Progenitor cell of endocrine pancreas (in vitro differentiated cells): ENCODE results near the gene CREBBP. TPM values are rescaled to one million over a fixed set of nuclear protein-coding genes. Genes with fewer than 3 reads are reported as not detected.
A peak's percentile ranks its signal among the peaks of the same experiment; 100 is the strongest.

Source experiments
- DNase-seq: peaks from one replicate; pipeline ENCODE4 v3.0.0; 2021; ENCODE audit warnings: low spot score; ENCODE audit not compliant: unreplicated experiment
- H3K27ac Mint-ChIP-seq: 2 replicates; pipeline ENCODE4 v1.8.0; 2021; ENCODE audit warnings: mild to moderate bottlenecking, moderate library complexity, mixed read lengths
- H3K27me3 Mint-ChIP-seq: 2 replicates; pipeline ENCODE4 v1.8.0; 2021; ENCODE audit warnings: mixed read lengths
- H3K36me3 Mint-ChIP-seq: 2 replicates; pipeline ENCODE4 v1.8.0; 2022; ENCODE audit warnings: mixed read lengths; ENCODE audit not compliant: insufficient read depth
- H3K4me1 Mint-ChIP-seq: 2 replicates; pipeline ENCODE4 v1.8.0; 2021; ENCODE audit warnings: low read depth, mixed read lengths
- H3K4me3 Mint-ChIP-seq: 2 replicates; pipeline ENCODE4 v1.8.0; 2021; ENCODE audit warnings: low read depth, mild to moderate bottlenecking, moderate library complexity, mixed read lengths
- H3K9me3 Mint-ChIP-seq: 2 replicates; pipeline ENCODE4 v1.8.0; 2021; ENCODE audit warnings: low read depth, mixed read lengths
- total RNA-seq: library from RNA; stranded (reverse); gene quantifications from 2 replicates; pipeline ENCODE4 v1.2.1, GENCODE V29; 2021
- TF ChIP-seq, protein P1 (sequence below): fragments of 200-600 bp; sonication (generic); IDR thresholded peaks from one replicate; pipeline ENCODE4 v1.5.0; 2021; ENCODE audit warnings: antibody characterized with exemption, mild to moderate bottlenecking; ENCODE audit not compliant: unreplicated experiment

The CREBBP gene
- total RNA-seq, 1 donor from 2014 or later = 144 TPM

DNA sequence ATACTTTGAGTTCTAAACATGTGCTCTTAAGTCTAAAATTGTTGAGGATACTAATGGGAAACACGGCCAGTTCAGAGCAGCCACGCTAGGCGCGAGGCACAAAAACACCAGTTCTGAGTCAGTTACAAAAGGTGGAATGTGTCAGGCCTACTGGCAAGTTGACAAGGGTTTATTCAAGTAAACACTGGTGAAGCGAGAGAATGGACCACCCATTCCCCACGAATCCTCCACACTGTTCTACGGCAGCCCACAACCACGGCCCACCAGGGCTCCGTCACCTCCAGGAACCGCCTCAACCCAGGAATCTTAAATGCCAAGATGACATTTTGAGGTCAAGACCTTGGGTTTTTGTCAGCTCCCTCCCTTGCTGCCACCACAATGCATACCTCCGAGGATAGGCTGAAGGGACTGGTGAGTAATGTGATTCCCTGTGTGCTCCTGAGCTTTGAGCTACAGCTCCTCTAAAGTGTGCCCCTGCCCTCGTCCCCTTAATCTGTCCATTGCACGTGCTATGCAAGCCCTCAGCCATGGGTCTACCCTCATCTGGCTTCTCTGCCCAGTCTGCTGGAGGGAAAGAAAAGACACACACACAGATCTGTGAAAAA lies 134.7 kb downstream of the CREBBP start:
- Mint-ChIP-seq H3K9me3 (no peaks in the 10 kb centered on the region), H3K27me3 (no peaks in the 10 kb centered on the region), H3K4me3 (no peak overlapping the region), H3K4me1 (peaks cover 2% of the 10 kb centered on the region), H3K27ac (peak overlapping the region; percentile 73), H3K36me3 (peaks cover 40% of the 10 kb centered on the region)
- no peak for DNase-seq
- TF ChIP-seq, protein P1, sequence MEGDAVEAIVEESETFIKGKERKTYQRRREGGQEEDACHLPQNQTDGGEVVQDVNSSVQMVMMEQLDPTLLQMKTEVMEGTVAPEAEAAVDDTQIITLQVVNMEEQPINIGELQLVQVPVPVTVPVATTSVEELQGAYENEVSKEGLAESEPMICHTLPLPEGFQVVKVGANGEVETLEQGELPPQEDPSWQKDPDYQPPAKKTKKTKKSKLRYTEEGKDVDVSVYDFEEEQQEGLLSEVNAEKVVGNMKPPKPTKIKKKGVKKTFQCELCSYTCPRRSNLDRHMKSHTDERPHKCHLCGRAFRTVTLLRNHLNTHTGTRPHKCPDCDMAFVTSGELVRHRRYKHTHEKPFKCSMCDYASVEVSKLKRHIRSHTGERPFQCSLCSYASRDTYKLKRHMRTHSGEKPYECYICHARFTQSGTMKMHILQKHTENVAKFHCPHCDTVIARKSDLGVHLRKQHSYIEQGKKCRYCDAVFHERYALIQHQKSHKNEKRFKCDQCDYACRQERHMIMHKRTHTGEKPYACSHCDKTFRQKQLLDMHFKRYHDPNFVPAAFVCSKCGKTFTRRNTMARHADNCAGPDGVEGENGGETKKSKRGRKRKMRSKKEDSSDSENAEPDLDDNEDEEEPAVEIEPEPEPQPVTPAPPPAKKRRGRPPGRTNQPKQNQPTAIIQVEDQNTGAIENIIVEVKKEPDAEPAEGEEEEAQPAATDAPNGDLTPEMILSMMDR = no peak

GRCh38 chr16:3744018-3744417 lies 136.5 kb downstream of the CREBBP start:
- Mint-ChIP-seq H3K27ac (no peak overlapping the region), H3K9me3 (no peaks in the 10 kb centered on the region), H3K27me3 (no peaks in the 10 kb centered on the region), H3K4me1 (peaks cover 11% of the 10 kb centered on the region), H3K36me3 (peaks cover 43% of the 10 kb centered on the region), H3K4me3 (no peak overlapping the region)
- DNase-seq = no peak
- TF ChIP-seq, protein P1 = no peak

DNA sequence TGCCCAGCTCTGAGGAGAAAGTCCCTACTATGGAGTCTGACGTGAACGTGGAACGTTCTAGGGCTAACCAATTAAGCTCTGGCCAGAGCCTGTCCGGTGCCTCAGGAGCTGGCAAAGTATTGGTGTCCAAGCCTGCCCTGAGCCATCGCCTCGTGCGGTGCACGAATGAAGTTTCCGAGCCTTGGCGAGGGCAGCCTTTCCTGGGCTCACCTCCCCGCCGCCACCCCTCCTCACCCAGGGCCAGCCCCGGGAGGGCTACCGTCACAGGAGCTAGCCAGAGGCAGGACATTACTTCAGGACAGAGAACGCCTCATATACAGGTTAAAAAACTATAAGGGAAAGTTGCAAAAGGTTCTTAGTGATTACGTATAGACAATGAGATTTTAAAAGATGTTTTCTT lies 139.6 kb downstream of the CREBBP start:
- no peak overlapping the region for H3K4me3 Mint-ChIP-seq
- no peak for DNase-seq
- TF ChIP-seq, protein P1 = no peak
- H3K4me1 Mint-ChIP-seq = peaks cover 27% of the 10 kb centered on the region
- peaks cover 54% of the 10 kb centered on the region for H3K36me3 Mint-ChIP-seq
- H3K27ac Mint-ChIP-seq = peak overlapping the region; percentile 33
- no peaks in the 10 kb centered on the region for H3K27me3 Mint-ChIP-seq
- H3K9me3 Mint-ChIP-seq = no peaks in the 10 kb centered on the region

- TF ChIP-seq, protein P1 = no peak
- Mint-ChIP-seq H3K27ac (peak overlapping the region; percentile 87), H3K27me3 (no peaks in the 10 kb centered on the region), H3K36me3 (peaks cover 54% of the 10 kb centered on the region), H3K4me1 (peaks cover 27% of the 10 kb centered on the region), H3K9me3 (no peaks in the 10 kb centered on the region), H3K4me3 (no peak overlapping the region)
- no peak for DNase-seq
These were observed 140.3 kb downstream of the CREBBP start for GRCh38 chr16:3740186-3740585.

DNA sequence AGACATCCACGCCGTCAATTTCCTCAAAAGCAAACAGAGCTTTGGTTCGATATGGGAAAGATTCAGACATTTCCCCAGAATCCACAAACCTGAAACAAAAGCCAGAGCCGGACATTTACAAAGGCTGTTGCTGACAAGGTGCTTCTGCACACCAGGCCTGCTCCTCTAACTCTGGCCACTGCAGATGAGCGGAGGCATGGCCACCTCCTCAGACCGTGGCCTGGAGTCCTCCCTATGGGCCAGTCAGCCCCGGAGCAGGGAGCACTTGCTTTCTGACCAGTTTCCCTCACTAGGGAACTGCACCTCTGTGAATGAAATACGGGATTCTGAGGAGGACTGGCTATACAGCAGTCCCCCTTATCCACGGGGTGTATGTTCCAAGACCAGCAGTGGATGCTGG lies 140.9 kb downstream of the CREBBP start:
- TF ChIP-seq, protein P1 = no peak
- Mint-ChIP-seq H3K27me3 (no peaks in the 10 kb centered on the region), H3K27ac (peak overlapping the region; percentile 88), H3K4me3 (no peak overlapping the region), H3K4me1 (peaks cover 27% of the 10 kb centered on the region), H3K9me3 (no peaks in the 10 kb centered on the region), H3K36me3 (peaks cover 57% of the 10 kb centered on the region)
- DNase-seq = no peak
